WTC11 (cell line): Measurements from ENCODE around the gene COX7B2. TPM values are rescaled to one million over a fixed set of nuclear protein-coding genes. Genes with fewer than 3 reads are reported as not detected.

Source experiments
- ATAC-seq: fragments of 200-7000 bp; cut with Tn5 transposase; 2 replicates; pipeline ENCODE4 v1.10.0; 2021; ENCODE audit warnings: mild to moderate bottlenecking, moderate library complexity
- CTCF ChIA-PET: fragments of 300-600 bp; sonication (Branson Sonifier 250); formaldehyde crosslinking; loops from one replicate; lab custom pipeline; 2021; ENCODE audit warnings: antibody characterized with exemption; lab: Charles Lee
- POLR2A ChIA-PET: fragments of 350-600 bp; sonication (Branson Sonifier 250); formaldehyde crosslinking; loops from one replicate; lab custom pipeline; 2021; ENCODE audit warnings: antibody characterized with exemption; lab: Charles Lee
- DNase-seq: peaks from one replicate; pipeline ENCODE4 v3.0.0; 2021; ENCODE audit warnings: low spot score
- H3K27ac Mint-ChIP-seq: 2 replicates; pipeline ENCODE4 v1.8.0; 2021; ENCODE audit warnings: mixed read lengths
- H3K27me3 Mint-ChIP-seq: 2 replicates; pipeline ENCODE4 v1.8.0; 2021; ENCODE audit warnings: low read depth, mild to moderate bottlenecking, moderate library complexity, mixed read lengths
- H3K36me3 Mint-ChIP-seq: 2 replicates; pipeline ENCODE4 v1.8.0; 2021; ENCODE audit warnings: mixed read lengths
- H3K4me1 Mint-ChIP-seq: 2 replicates; pipeline ENCODE4 v1.8.0; 2022; ENCODE audit warnings: mixed read lengths
- H3K4me3 Mint-ChIP-seq: 2 replicates; pipeline ENCODE4 v1.8.0; 2021; ENCODE audit warnings: mild to moderate bottlenecking, moderate library complexity, mixed read lengths
- H3K9me3 Mint-ChIP-seq: 2 replicates; pipeline ENCODE4 v1.8.0; 2021; ENCODE audit warnings: mixed read lengths
- EMX1 ChIP-seq: fragments of 250-450 bp; sonication (Bioruptor Pico); IDR thresholded peaks from 2 replicates; pipeline ENCODE4 v1.8.0; 2021; ENCODE audit warnings: mild to moderate bottlenecking
- ESRRA ChIP-seq: sonication (generic); formaldehyde crosslinking; IDR thresholded peaks from 2 replicates; pipeline ENCODE4 v1.8.1; 2022; ENCODE audit warnings: mild to moderate bottlenecking, missing genetic modification reagents, borderline replicate concordance
- FOXP1 ChIP-seq: sonication (generic); formaldehyde crosslinking; IDR thresholded peaks from 2 replicates; pipeline ENCODE4 v1.8.0; 2022; ENCODE audit warnings: missing genetic modification reagents, mild to moderate bottlenecking, moderate library complexity, borderline replicate concordance
- GRHL2 ChIP-seq: fragments of 250-450 bp; sonication (Bioruptor Pico); IDR thresholded peaks from 2 replicates; pipeline ENCODE4 v1.8.0; 2022; ENCODE audit warnings: mild to moderate bottlenecking, moderate library complexity; ENCODE audit not compliant: insufficient replicate concordance, severe bottlenecking
- HMGA2 ChIP-seq: fragments of 250-450 bp; sonication (Bioruptor Pico); IDR thresholded peaks from 2 replicates; pipeline ENCODE4 v1.4.0; 2021; ENCODE audit warnings: mild to moderate bottlenecking, moderate library complexity
- MXD4 ChIP-seq: fragments of 250-450 bp; sonication (Bioruptor Pico); IDR thresholded peaks from 2 replicates; pipeline ENCODE4 v1.8.0; 2021; ENCODE audit warnings: mild to moderate bottlenecking, moderate library complexity, borderline replicate concordance
- MYBL2 ChIP-seq: sonication (generic); formaldehyde crosslinking; IDR thresholded peaks from 2 replicates; pipeline ENCODE4 v1.8.1; 2023; ENCODE audit warnings: mild to moderate bottlenecking, moderate library complexity, missing genetic modification reagents
- NFE2L1 ChIP-seq: sonication (generic); formaldehyde crosslinking; IDR thresholded peaks from 2 replicates; pipeline ENCODE4 v1.8.1; 2023; ENCODE audit warnings: missing genetic modification reagents
- OVOL2 ChIP-seq: fragments of 250-450 bp; sonication (Bioruptor Pico); IDR thresholded peaks from 2 replicates; pipeline ENCODE4 v1.9.0; 2021; ENCODE audit warnings: mild to moderate bottlenecking, borderline replicate concordance
- PRRX2 ChIP-seq: fragments of 250-450 bp; sonication (Bioruptor Pico); IDR thresholded peaks from 2 replicates; pipeline ENCODE4 v1.8.0; 2021; ENCODE audit warnings: mild to moderate bottlenecking
- RELA ChIP-seq: sonication (generic); formaldehyde crosslinking; IDR thresholded peaks from 2 replicates; pipeline ENCODE4 v1.8.1; 2022; ENCODE audit warnings: missing genetic modification reagents, mild to moderate bottlenecking, borderline replicate concordance
- SP1 ChIP-seq: sonication (generic); formaldehyde crosslinking; conservative IDR thresholded peaks from 2 replicates; pipeline ENCODE4 v1.8.1; 2022; ENCODE audit warnings: missing genetic modification reagents
- TCF7 ChIP-seq: sonication (generic); formaldehyde crosslinking; IDR thresholded peaks from 2 replicates; pipeline ENCODE4 v1.8.0; 2022; ENCODE audit warnings: mild to moderate bottlenecking, low read depth, missing genetic modification reagents, moderate library complexity
- TP53 ChIP-seq: sonication (generic); formaldehyde crosslinking; IDR thresholded peaks from 2 replicates; pipeline ENCODE4 v1.8.1; 2023; ENCODE audit warnings: mild to moderate bottlenecking, missing genetic modification reagents
- ZNF121 ChIP-seq: sonication (generic); formaldehyde crosslinking; IDR thresholded peaks from 2 replicates; pipeline ENCODE4 v1.8.0; 2023; ENCODE audit warnings: missing genetic modification reagents
- ZNF317 ChIP-seq: sonication (generic); formaldehyde crosslinking; IDR thresholded peaks from 2 replicates; pipeline ENCODE4 v1.8.1; 2023; ENCODE audit warnings: low read depth, mild to moderate bottlenecking, moderate library complexity, missing genetic modification reagents, borderline replicate concordance
- ZNF671 ChIP-seq: fragments of 250-450 bp; sonication (Bioruptor Pico); IDR thresholded peaks from 2 replicates; pipeline ENCODE4 v1.8.0; 2021; ENCODE audit warnings: mild to moderate bottlenecking
- total RNA-seq: library from RNA; stranded (reverse); gene quantifications from 3 replicates; pipeline ENCODE4 v1.2.3, GENCODE V29; 2021
- TF ChIP-seq, protein P1 (sequence below): sonication (generic); formaldehyde crosslinking; IDR thresholded peaks from 2 replicates; pipeline ENCODE4 v1.8.1; 2022; ENCODE audit warnings: missing genetic modification reagents, borderline replicate concordance
- TF ChIP-seq, protein P2 (sequence below): sonication (generic); formaldehyde crosslinking; IDR thresholded peaks from 2 replicates; pipeline ENCODE4 v1.8.0; 2023; ENCODE audit warnings: missing genetic modification reagents, mild to moderate bottlenecking, borderline replicate concordance
- TF ChIP-seq, protein P3 (sequence below): sonication (generic); formaldehyde crosslinking; IDR thresholded peaks from 2 replicates; pipeline ENCODE4 v1.8.1; 2023; ENCODE audit warnings: mild to moderate bottlenecking, moderate library complexity, missing genetic modification reagents
- TF ChIP-seq, protein P4 (sequence below): sonication (generic); formaldehyde crosslinking; conservative IDR thresholded peaks from 2 replicates; pipeline ENCODE4 v1.8.1; 2023; ENCODE audit warnings: mild to moderate bottlenecking, low read depth, missing genetic modification reagents, moderate library complexity
- TF ChIP-seq, protein P5 (sequence below): sonication (generic); formaldehyde crosslinking; IDR thresholded peaks from 2 replicates; pipeline ENCODE4 v1.8.1; 2023; ENCODE audit warnings: mild to moderate bottlenecking, missing genetic modification reagents

Gene COX7B2
- total RNA-seq, 1 experiment from 2014 or later: not detected

DNA sequence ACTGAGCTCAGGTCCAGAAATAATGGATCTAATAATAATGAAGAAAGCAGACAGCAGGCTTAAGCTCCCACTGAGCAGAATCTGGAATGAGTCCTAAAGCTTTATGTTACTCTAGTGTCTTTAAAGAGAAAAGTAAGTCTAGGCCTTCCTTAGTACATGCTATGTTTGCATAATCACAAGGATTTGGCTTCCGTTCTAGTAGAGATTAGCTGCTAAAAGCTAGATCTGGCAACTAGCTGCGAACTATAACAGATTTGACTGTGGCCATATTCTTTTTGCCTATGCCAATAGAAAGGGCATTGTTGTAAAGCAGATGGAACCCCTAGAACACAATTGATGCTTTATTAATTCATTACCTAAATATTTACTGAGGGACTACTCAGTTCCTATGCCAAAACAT is 19.0 kb downstream of the COX7B2 start (continued):
- TF ChIP-seq, protein P1, sequence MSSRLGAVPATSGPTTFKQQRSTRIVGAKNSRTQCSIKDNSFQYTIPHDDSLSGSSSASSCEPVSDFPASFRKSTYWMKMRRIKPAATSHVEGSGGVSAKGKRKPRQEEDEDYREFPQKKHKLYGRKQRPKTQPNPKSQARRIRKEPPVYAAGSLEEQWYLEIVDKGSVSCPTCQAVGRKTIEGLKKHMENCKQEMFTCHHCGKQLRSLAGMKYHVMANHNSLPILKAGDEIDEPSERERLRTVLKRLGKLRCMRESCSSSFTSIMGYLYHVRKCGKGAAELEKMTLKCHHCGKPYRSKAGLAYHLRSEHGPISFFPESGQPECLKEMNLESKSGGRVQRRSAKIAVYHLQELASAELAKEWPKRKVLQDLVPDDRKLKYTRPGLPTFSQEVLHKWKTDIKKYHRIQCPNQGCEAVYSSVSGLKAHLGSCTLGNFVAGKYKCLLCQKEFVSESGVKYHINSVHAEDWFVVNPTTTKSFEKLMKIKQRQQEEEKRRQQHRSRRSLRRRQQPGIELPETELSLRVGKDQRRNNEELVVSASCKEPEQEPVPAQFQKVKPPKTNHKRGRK: no peak

DNA sequence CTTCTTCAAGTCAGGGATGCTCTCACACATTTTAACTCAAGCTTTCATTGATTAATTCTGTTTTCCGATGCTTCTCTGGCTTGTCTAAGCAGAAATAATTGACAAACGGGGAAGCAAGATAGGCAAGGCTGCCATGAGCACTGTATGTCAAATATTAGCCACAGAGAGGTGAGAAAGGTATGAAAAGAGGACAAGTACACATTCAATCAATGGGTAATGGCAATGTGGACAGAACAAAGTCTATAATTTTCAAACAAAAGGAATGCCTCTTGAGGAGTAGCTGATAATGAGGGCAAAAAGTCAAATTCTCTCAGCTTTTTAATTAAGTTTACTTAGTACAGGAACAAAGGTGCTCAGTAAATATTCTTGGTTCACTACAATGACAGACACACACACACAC is 19.6 kb downstream of the COX7B2 start:
- CTCF ChIA-PET: interaction anchor here (0.6 kb wide), 1 partner anchor 674 kb away, joined by 4 read pairs; no protein-coding TSS in a partner anchor
- POLR2A ChIA-PET: no interaction called here
- H3K4me1 Mint-ChIP-seq: no peaks in the 10 kb centered on the region
- no peaks in the 10 kb centered on the region for H3K36me3 Mint-ChIP-seq
- no peak for ATAC-seq
- no peak overlapping the region for H3K27ac Mint-ChIP-seq
- TF ChIP-seq, protein P2, sequence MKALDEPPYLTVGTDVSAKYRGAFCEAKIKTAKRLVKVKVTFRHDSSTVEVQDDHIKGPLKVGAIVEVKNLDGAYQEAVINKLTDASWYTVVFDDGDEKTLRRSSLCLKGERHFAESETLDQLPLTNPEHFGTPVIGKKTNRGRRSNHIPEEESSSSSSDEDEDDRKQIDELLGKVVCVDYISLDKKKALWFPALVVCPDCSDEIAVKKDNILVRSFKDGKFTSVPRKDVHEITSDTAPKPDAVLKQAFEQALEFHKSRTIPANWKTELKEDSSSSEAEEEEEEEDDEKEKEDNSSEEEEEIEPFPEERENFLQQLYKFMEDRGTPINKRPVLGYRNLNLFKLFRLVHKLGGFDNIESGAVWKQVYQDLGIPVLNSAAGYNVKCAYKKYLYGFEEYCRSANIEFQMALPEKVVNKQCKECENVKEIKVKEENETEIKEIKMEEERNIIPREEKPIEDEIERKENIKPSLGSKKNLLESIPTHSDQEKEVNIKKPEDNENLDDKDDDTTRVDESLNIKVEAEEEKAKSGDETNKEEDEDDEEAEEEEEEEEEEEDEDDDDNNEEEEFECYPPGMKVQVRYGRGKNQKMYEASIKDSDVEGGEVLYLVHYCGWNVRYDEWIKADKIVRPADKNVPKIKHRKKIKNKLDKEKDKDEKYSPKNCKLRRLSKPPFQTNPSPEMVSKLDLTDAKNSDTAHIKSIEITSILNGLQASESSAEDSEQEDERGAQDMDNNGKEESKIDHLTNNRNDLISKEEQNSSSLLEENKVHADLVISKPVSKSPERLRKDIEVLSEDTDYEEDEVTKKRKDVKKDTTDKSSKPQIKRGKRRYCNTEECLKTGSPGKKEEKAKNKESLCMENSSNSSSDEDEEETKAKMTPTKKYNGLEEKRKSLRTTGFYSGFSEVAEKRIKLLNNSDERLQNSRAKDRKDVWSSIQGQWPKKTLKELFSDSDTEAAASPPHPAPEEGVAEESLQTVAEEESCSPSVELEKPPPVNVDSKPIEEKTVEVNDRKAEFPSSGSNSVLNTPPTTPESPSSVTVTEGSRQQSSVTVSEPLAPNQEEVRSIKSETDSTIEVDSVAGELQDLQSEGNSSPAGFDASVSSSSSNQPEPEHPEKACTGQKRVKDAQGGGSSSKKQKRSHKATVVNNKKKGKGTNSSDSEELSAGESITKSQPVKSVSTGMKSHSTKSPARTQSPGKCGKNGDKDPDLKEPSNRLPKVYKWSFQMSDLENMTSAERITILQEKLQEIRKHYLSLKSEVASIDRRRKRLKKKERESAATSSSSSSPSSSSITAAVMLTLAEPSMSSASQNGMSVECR: no peak
- TF ChIP-seq NFE2L1 (CRISPR knock-in tag): no peak
- TF ChIP-seq TCF7 (CRISPR knock-in tag): no peak
- no peak for TF ChIP-seq MXD4
- TF ChIP-seq ZNF671 (CRISPR knock-in tag): no peak
- no peak for TF ChIP-seq HMGA2 (CRISPR knock-in tag)
- TF ChIP-seq ESRRA: no peak
- TF ChIP-seq, all 79 proteins: peak for 0
- DNase-seq: no peak
- H3K27me3 Mint-ChIP-seq: no peaks in the 10 kb centered on the region
- H3K4me3 Mint-ChIP-seq: no peak overlapping the region
- H3K9me3 Mint-ChIP-seq: peaks cover 26% of the 10 kb centered on the region

DNA sequence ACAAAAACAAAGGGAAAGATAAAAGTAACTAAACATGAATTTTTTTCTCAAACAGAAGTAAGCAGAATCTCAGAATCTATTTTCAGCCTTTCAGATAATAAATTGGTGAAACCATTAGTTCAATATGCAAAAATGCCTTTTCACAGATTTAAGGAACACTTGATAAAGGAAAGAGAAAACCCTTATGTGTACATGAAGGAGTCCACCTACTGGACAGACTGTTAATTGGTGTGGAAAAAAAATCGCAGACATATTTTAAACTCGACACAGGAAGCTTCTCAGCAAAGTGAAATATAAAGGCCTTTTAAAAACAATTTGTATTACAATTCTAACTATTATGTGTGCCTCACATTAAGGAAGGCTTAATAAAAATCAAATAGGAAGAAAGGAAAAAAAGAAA is 22.3 kb downstream of the COX7B2 start:
- CTCF ChIA-PET: no interaction called here
- Mint-ChIP-seq H3K9me3 (peaks cover 5% of the 10 kb centered on the region; the same call in 1 of the 2 replicates), H3K27ac (no peak overlapping the region), H3K27me3 (no peaks in the 10 kb centered on the region), H3K4me1 (no peaks in the 10 kb centered on the region), H3K36me3 (no peaks in the 10 kb centered on the region), H3K4me3 (no peak overlapping the region)
- TF ChIP-seq EMX1 (CRISPR knock-in tag) (no peak), MYBL2 (CRISPR knock-in tag) (no peak), SP1 (CRISPR knock-in tag) (no peak), FOXP1 (CRISPR knock-in tag) (no peak), OVOL2 (CRISPR knock-in tag) (no peak), ESRRA (no peak), GRHL2 (CRISPR knock-in tag) (no peak), ZNF121 (no peak), TP53 (CRISPR knock-in tag) (no peak), PRRX2 (CRISPR knock-in tag) (no peak), RELA (CRISPR knock-in tag) (no peak), MXD4 (no peak), ZNF317 (no peak)
- TF ChIP-seq, protein P3, sequence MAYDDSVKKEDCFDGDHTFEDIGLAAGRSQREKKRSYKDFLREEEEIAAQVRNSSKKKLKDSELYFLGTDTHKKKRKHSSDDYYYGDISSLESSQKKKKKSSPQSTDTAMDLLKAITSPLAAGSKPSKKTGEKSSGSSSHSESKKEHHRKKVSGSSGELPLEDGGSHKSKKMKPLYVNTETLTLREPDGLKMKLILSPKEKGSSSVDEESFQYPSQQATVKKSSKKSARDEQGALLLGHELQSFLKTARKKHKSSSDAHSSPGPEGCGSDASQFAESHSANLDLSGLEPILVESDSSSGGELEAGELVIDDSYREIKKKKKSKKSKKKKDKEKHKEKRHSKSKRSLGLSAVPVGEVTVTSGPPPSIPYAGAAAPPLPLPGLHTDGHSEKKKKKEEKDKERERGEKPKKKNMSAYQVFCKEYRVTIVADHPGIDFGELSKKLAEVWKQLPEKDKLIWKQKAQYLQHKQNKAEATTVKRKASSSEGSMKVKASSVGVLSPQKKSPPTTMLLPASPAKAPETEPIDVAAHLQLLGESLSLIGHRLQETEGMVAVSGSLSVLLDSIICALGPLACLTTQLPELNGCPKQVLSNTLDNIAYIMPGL (CRISPR knock-in tag): no peak
- TF ChIP-seq, protein P4, sequence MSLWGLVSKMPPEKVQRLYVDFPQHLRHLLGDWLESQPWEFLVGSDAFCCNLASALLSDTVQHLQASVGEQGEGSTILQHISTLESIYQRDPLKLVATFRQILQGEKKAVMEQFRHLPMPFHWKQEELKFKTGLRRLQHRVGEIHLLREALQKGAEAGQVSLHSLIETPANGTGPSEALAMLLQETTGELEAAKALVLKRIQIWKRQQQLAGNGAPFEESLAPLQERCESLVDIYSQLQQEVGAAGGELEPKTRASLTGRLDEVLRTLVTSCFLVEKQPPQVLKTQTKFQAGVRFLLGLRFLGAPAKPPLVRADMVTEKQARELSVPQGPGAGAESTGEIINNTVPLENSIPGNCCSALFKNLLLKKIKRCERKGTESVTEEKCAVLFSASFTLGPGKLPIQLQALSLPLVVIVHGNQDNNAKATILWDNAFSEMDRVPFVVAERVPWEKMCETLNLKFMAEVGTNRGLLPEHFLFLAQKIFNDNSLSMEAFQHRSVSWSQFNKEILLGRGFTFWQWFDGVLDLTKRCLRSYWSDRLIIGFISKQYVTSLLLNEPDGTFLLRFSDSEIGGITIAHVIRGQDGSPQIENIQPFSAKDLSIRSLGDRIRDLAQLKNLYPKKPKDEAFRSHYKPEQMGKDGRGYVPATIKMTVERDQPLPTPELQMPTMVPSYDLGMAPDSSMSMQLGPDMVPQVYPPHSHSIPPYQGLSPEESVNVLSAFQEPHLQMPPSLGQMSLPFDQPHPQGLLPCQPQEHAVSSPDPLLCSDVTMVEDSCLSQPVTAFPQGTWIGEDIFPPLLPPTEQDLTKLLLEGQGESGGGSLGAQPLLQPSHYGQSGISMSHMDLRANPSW (CRISPR knock-in tag): no peak
- TF ChIP-seq, protein P5, sequence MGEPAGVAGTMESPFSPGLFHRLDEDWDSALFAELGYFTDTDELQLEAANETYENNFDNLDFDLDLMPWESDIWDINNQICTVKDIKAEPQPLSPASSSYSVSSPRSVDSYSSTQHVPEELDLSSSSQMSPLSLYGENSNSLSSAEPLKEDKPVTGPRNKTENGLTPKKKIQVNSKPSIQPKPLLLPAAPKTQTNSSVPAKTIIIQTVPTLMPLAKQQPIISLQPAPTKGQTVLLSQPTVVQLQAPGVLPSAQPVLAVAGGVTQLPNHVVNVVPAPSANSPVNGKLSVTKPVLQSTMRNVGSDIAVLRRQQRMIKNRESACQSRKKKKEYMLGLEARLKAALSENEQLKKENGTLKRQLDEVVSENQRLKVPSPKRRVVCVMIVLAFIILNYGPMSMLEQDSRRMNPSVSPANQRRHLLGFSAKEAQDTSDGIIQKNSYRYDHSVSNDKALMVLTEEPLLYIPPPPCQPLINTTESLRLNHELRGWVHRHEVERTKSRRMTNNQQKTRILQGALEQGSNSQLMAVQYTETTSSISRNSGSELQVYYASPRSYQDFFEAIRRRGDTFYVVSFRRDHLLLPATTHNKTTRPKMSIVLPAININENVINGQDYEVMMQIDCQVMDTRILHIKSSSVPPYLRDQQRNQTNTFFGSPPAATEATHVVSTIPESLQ (CRISPR knock-in tag): no peak
- POLR2A ChIA-PET: no interaction called here
- DNase-seq (no peak), ATAC-seq (no peak)
